Glutamatergic neuron (in vitro differentiated cells): ENCODE results near the gene HCN2. TPM values are rescaled to one million over a fixed set of nuclear protein-coding genes. Genes with fewer than 3 reads are reported as not detected.

ENCODE experiments used
- DNase-seq: peaks from one replicate; pipeline ENCODE4 v3.0.0; 2022
- H3K27ac Mint-ChIP-seq: one replicate; pipeline ENCODE4 v1.8.0; 2020; ENCODE audit warnings: mild to moderate bottlenecking, mixed read lengths, inconsistent platforms; ENCODE audit not compliant: unreplicated experiment
- H3K27me3 Mint-ChIP-seq: one replicate; pipeline ENCODE4 v1.8.0; 2020; ENCODE audit warnings: mild to moderate bottlenecking, moderate library complexity, mixed read lengths, inconsistent platforms; ENCODE audit not compliant: unreplicated experiment
- H3K36me3 Mint-ChIP-seq: one replicate; pipeline ENCODE4 v1.8.0; 2020; ENCODE audit warnings: mild to moderate bottlenecking, mixed read lengths, inconsistent platforms; ENCODE audit not compliant: unreplicated experiment
- H3K4me1 Mint-ChIP-seq: one replicate; pipeline ENCODE4 v1.8.0; 2020; ENCODE audit warnings: mild to moderate bottlenecking, low read depth, mixed read lengths, inconsistent platforms; ENCODE audit not compliant: unreplicated experiment
- H3K4me3 Mint-ChIP-seq: one replicate; pipeline ENCODE4 v1.8.0; 2020; ENCODE audit warnings: mild to moderate bottlenecking, mixed read lengths, inconsistent platforms; ENCODE audit not compliant: unreplicated experiment
- H3K9me3 Mint-ChIP-seq: one replicate; pipeline ENCODE4 v1.8.0; 2020; ENCODE audit warnings: mild to moderate bottlenecking, moderate library complexity, mixed read lengths, inconsistent platforms; ENCODE audit not compliant: unreplicated experiment
- CTCF ChIP-seq: fragments of 200-600 bp; sonication (generic); IDR thresholded peaks from one replicate; pipeline ENCODE4 v1.5.0; 2021; ENCODE audit not compliant: partially characterized antibody, unreplicated experiment
- total RNA-seq: library from RNA; stranded (reverse); fragmentation: NEBNext Ultra II Directional; extraction: Animal tissue kit (Norgen Biotek cat#: 25700); gene quantifications from one replicate; pipeline ENCODE4 v1.2.1, GENCODE V29; 2021; ENCODE audit not compliant: unreplicated experiment

The HCN2 gene
- total RNA-seq, 1 donor from 2014 or later = 33.2 TPM

GRCh38 chr19:663682-664117 lies 74.0 kb downstream of the HCN2 start:
- DNase-seq = peak; percentile 22
- TF ChIP-seq CTCF = no peak
- Mint-ChIP-seq H3K27me3 (peaks cover 8% of the 10 kb centered on the region), H3K4me3 (peak overlapping the region; percentile 82), H3K36me3 (no peaks in the 10 kb centered on the region), H3K9me3 (peaks cover 15% of the 10 kb centered on the region), H3K27ac (peak overlapping the region; percentile 72), H3K4me1 (peaks cover 4% of the 10 kb centered on the region)

GRCh38 chr19:664913-665443 lies 75.3 kb downstream of the HCN2 start:
- Mint-ChIP-seq H3K27ac (no peak overlapping the region), H3K36me3 (peaks cover 5% of the 10 kb centered on the region), H3K27me3 (peaks cover 10% of the 10 kb centered on the region), H3K9me3 (peaks cover 16% of the 10 kb centered on the region), H3K4me1 (peaks cover 3% of the 10 kb centered on the region), H3K4me3 (no peak overlapping the region)
- peak; percentile 96 for DNase-seq
- peak; percentile 91 for TF ChIP-seq CTCF

Other genes with a start within 250 kb of the HCN2 start
- 47.3 TPM for gene MIER2, start 245.1 kb upstream of the HCN2 start, total RNA-seq
- 9.6 TPM for gene C2CD4C, start 180.7 kb upstream of the HCN2 start, total RNA-seq
- gene SHC2, start 128.8 kb upstream of the HCN2 start, total RNA-seq = 343 TPM
- gene MADCAM1, start 93.4 kb upstream of the HCN2 start, total RNA-seq = 1.7 TPM
- gene TPGS1, start 82.4 kb upstream of the HCN2 start, total RNA-seq = 20.0 TPM
- 136 TPM for gene CDC34, start 58.1 kb upstream of the HCN2 start, total RNA-seq
- gene GZMM, start 45.8 kb upstream of the HCN2 start, total RNA-seq = 0.47 TPM
- gene BSG, start 17.3 kb upstream of the HCN2 start, total RNA-seq = 470 TPM
- 79.9 TPM for gene POLRMT, start 43.7 kb downstream of the HCN2 start, total RNA-seq
- 1.5 TPM for gene FGF22, start 50.0 kb downstream of the HCN2 start, total RNA-seq
- 51.7 TPM for gene RNF126, start 73.3 kb downstream of the HCN2 start, total RNA-seq
- 10.7 TPM for gene FSTL3, start 86.5 kb downstream of the HCN2 start, total RNA-seq
- 0.78 TPM for gene PRSS57, start 105.6 kb downstream of the HCN2 start, total RNA-seq
- 349 TPM for gene PALM, start 119.1 kb downstream of the HCN2 start, total RNA-seq
- gene MISP, start 161.2 kb downstream of the HCN2 start, total RNA-seq = 1.1 TPM
- 244 TPM for gene PTBP1, start 207.6 kb downstream of the HCN2 start, total RNA-seq
- gene PLPPR3, start 232.1 kb downstream of the HCN2 start, total RNA-seq = 392 TPM
- gene AZU1, start 238.0 kb downstream of the HCN2 start, total RNA-seq = 2.2 TPM